ENCODE data around the gene PRKCE. TPM values are rescaled to one million over a fixed set of nuclear protein-coding genes. Genes with fewer than 3 reads are reported as not detected.

PRKCE gene
- total RNA-seq, 2 experiments from 2014 or later = 17.0 to 42.1 TPM

- H3K4me3 ChIP-seq (ENCODE audit: low read depth, low read length, poor library complexity, severe bottlenecking) = no peak overlapping the region
- H3K9me3 ChIP-seq (ENCODE audit: low read length) = no peaks in the 10 kb centered on the region
- no peaks in the 10 kb centered on the region for H3K4me1 ChIP-seq (ENCODE audit: insufficient read depth, low read length, poor library complexity, severe bottlenecking)
- TF ChIP-seq CTCF (conservative IDR thresholded peaks at IDR 0.05; ENCODE audit: low read length) (no peak), EZH2phosphoT487 (IDR thresholded peaks at IDR 0.05; ENCODE audit: borderline replicate concordance, low read depth, low read length) (no peak)
- no peaks in the 10 kb centered on the region for H3K36me3 ChIP-seq (ENCODE audit: insufficient read depth, low read length)
- no peak for DNase-seq (ENCODE audit: low spot score)
- H3K4me2 ChIP-seq (ENCODE audit: low read length) = no peak overlapping the region
- no peaks in the 10 kb centered on the region for H3K79me2 ChIP-seq (ENCODE audit: insufficient read depth, low read depth, low read length)
- no peak overlapping the region for H2AFZ ChIP-seq (ENCODE audit: low read length)
- POLR2A ChIA-PET = interaction anchor here (0.6 kb wide), 1 partner anchor 594 kb away, joined by 3 read pairs; no protein-coding TSS in a partner anchor
- no peak overlapping the region for H3K27ac ChIP-seq (ENCODE audit: low read depth, low read length, poor library complexity, severe bottlenecking)
- H4K20me1 ChIP-seq (ENCODE audit: insufficient read depth, low read length) = no peaks in the 10 kb centered on the region
- no peaks in the 10 kb centered on the region for H3K9me2 ChIP-seq (ENCODE audit: insufficient read depth, low read length)
- intact Hi-C loops (cut with micrococcal nuclease; ENCODE audit: unreplicated experiment) = no loop called here
- CTCF ChIA-PET (ENCODE audit: unreplicated experiment) = no interaction called here
- BruUV-seq (replicated peaks) = no TSS peak
Observed at GRCh38 chr2:46051085-46051484, 399.6 kb downstream of the PRKCE start.

GRCh38 chr2:46053564-46053963, 402.1 kb downstream of the PRKCE start:
- Histone ChIP-seq H2AFZ (ENCODE audit: low read length) (no peak overlapping the region), H3K4me1 (ENCODE audit: insufficient read depth, low read length, poor library complexity, severe bottlenecking) (no peaks in the 10 kb centered on the region), H3K9me3 (ENCODE audit: low read length) (no peaks in the 10 kb centered on the region), H3K27ac (ENCODE audit: low read depth, low read length, poor library complexity, severe bottlenecking) (no peak overlapping the region), H3K9me2 (ENCODE audit: insufficient read depth, low read length) (no peaks in the 10 kb centered on the region), H3K36me3 (ENCODE audit: insufficient read depth, low read length) (no peaks in the 10 kb centered on the region), H3K4me2 (ENCODE audit: low read length) (no peak overlapping the region), H4K20me1 (ENCODE audit: insufficient read depth, low read length) (no peaks in the 10 kb centered on the region), H3K79me2 (ENCODE audit: insufficient read depth, low read depth, low read length) (no peaks in the 10 kb centered on the region), H3K4me3 (ENCODE audit: low read depth, low read length, poor library complexity, severe bottlenecking) (no peak overlapping the region)
- POLR2A ChIA-PET = no interaction called here
- intact Hi-C loops (cut with micrococcal nuclease; ENCODE audit: unreplicated experiment) = no loop called here
- CTCF ChIA-PET (ENCODE audit: unreplicated experiment) = no interaction called here
- TF ChIP-seq CTCF (conservative IDR thresholded peaks at IDR 0.05; ENCODE audit: low read length) (no peak), EZH2phosphoT487 (IDR thresholded peaks at IDR 0.05; ENCODE audit: borderline replicate concordance, low read depth, low read length) (no peak)
- no peak for DNase-seq (ENCODE audit: low spot score)
- BruUV-seq (replicated peaks) = no TSS peak

GRCh38 chr2:46056541-46056940, 405.1 kb downstream of the PRKCE start:
- Histone ChIP-seq H2AFZ (ENCODE audit: low read length) (no peak overlapping the region), H3K4me2 (ENCODE audit: low read length) (no peak overlapping the region), H3K36me3 (ENCODE audit: insufficient read depth, low read length) (no peaks in the 10 kb centered on the region), H3K9me3 (ENCODE audit: low read length) (no peaks in the 10 kb centered on the region), H3K4me3 (ENCODE audit: low read depth, low read length, poor library complexity, severe bottlenecking) (no peak overlapping the region), H3K79me2 (ENCODE audit: insufficient read depth, low read depth, low read length) (no peaks in the 10 kb centered on the region), H3K4me1 (ENCODE audit: insufficient read depth, low read length, poor library complexity, severe bottlenecking) (no peaks in the 10 kb centered on the region), H4K20me1 (ENCODE audit: insufficient read depth, low read length) (no peaks in the 10 kb centered on the region), H3K27ac (ENCODE audit: low read depth, low read length, poor library complexity, severe bottlenecking) (no peak overlapping the region), H3K9me2 (ENCODE audit: insufficient read depth, low read length) (no peaks in the 10 kb centered on the region)
- ChIA-PET CTCF (ENCODE audit: unreplicated experiment) (no interaction called here), POLR2A (no interaction called here)
- TF ChIP-seq EZH2phosphoT487 (IDR thresholded peaks at IDR 0.05; ENCODE audit: borderline replicate concordance, low read depth, low read length) = no peak
- TF ChIP-seq CTCF (conservative IDR thresholded peaks at IDR 0.05; ENCODE audit: low read length) = no peak
- no TSS peak for BruUV-seq (replicated peaks)
- no peak for DNase-seq (ENCODE audit: low spot score)
- intact Hi-C loops (cut with micrococcal nuclease; ENCODE audit: unreplicated experiment) = no loop called here

All from OCI-LY7 (cell line).